ENCODE results near the gene DTNB. TPM values are rescaled to one million over a fixed set of nuclear protein-coding genes. Genes with fewer than 3 reads are reported as not detected.
"Not testable (repeated sequence)": the region's sequence is repeated elsewhere in the genome, so short reads cannot be mapped to it uniquely, and the experiment has no call there.

Gene DTNB
- total RNA-seq, 2 donors from 2014 or later = 5.0 to 6.9 TPM

DNA sequence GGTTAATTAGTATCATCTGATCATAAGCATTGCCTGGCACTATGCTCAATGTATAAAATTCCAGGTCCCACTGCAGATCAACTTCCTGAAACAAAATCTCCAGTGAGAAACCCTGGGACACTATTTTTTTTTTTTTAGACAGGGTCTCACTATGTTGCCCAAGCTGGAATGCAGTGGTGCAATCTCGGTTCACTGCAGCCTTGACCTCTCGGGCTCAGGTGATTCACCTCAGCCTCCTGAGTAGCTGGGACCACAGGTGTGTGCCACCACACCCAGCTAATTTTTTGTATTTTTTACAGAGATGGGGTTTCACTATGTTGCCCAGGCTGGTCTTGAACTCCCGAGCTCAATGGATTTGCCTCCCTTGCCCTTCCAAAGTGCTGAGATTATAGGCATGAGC, 31.1 kb downstream of the DTNB start:
- no peak for ATAC-seq
- DNase-seq = no peak
- intact Hi-C loops (cut with DNase I, micrococcal nuclease) = no loop called here

DNA sequence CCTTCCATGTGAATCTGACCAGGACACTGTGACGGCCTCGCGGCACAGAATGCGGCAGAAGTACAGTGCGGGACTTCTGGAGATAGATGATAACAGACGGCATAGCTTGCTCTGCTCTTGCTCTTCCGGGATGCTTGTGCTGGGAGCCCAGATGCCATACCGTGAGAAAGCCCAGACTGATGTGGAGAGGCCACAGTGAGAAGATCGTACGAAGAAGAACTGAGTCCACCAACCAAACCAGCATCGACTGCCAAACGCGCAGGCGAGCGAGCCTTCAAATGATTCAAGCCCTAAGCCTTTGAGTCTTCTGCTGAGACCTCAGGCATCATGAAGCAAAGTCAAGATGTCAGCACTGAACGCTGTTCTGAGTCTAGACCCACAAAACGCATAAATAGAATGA, 33.7 kb downstream of the DTNB start:
- intact Hi-C loops (cut with DNase I, micrococcal nuclease) = no loop called here
- ATAC-seq = no peak
- no peak for DNase-seq

GRCh38 chr2:25639131-25639530, 34.2 kb downstream of the DTNB start:
- intact Hi-C loops (cut with DNase I, micrococcal nuclease) = no loop called here
- DNase-seq (no peak), ATAC-seq (no peak)

- ATAC-seq (no peak), DNase-seq (no peak)
- intact Hi-C loops (cut with DNase I, micrococcal nuclease) = no loop called here
Observed at GRCh38 chr2:25635797-25636196, 37.6 kb downstream of the DTNB start.

DNA sequence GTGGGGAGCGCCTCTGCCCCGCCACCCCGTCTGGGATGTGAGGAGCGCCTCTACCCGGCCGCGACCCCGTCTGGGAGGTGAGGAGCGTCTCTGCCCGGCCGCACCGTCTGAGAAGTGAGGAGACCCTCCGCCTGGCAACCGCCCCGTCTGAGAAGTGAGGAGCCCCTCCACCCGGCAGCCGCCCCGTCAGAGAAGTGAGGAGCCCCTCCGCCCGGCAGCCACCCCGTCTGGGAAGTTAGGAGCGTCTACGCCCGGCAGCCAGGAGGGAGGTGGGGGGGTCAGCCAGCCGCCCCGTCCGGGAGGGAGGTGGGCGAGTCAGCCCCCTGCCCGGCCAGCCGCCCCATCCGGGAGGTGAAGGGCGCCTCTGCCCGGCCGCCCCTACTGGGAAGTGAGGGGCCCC, 39.6 kb downstream of the DTNB start:
- DNase-seq; intact Hi-C loops (cut with DNase I, micrococcal nuclease); ATAC-seq: not testable (repeated sequence)

DNA sequence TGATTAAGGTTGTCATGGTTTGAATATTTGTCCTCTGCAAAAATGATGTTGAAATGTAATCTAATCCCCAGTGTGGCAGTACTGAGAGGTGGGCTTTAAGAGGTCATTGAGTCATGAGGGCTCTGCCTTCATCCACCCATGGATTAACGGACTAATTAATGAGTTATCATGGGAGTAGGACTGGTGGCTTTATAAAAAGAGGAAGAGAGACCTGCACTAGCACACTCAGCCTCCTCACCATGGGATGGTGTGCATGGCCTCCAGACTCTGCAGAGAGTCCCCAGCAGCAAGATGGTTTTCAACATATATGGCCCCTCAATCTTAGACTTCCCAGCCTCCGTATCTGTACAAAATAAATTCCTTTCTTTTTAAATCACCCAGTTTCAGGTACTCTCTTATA, 41.0 kb downstream of the DTNB start:
- no peak for DNase-seq
- intact Hi-C loops (cut with DNase I, micrococcal nuclease) = no loop called here
- no peak for ATAC-seq

DNA sequence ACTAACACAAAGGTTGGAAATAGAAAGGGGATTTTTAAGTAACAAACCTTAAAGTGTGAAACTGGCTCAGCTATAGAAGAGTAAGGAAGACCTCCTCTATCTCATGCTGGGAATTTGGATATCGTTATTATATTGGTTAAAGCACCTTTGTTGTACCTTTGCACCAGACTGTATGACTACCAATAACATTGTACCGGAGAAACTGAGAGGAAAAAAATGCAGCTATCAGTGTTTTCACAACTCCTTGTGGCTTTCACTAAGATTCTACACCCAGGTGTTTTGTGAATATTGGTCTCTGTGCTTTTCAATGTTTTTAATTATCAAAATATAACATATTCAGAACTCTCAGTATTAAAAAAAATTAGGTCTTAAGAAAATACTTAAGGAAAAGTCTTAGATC, 48.7 kb downstream of the DTNB start:
- DNase-seq = no peak
- intact Hi-C loops (cut with DNase I, micrococcal nuclease) = no loop called here
- ATAC-seq = no peak

- ATAC-seq (no peak), DNase-seq (no peak)
- intact Hi-C loops (cut with DNase I, micrococcal nuclease) = no loop called here
Observed at GRCh38 chr2:25623361-25623760, 50.0 kb downstream of the DTNB start.

DNA sequence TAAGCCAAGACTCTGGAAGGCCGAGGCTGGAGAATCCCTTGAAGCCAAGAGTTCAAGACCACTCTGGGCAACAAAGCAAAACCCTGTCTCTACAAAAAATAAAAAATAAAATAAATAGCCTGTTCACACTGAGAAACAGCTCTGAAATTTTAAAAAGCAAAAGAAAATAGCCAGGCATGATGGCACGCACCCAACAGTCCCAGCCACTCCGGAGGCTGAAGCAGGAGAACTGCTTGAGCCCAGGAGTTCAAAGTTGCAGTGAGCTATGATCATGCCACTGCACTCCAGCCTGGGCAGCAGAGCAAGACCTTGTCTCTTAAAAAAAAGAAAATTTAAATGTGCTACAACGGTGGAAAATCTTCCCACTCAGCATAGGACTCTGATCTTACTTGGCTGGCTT, 52.7 kb downstream of the DTNB start:
- ATAC-seq = no peak
- intact Hi-C loops (cut with DNase I, micrococcal nuclease) = no loop called here
- no peak for DNase-seq

- ATAC-seq (no peak), DNase-seq (no peak)
- intact Hi-C loops (cut with DNase I, micrococcal nuclease) = no loop called here
Observed at GRCh38 chr2:25620077-25620476, 53.3 kb downstream of the DTNB start.

- intact Hi-C loops (cut with DNase I, micrococcal nuclease) = no loop called here
- no peak for ATAC-seq
- no peak for DNase-seq
Observed at GRCh38 chr2:25619185-25619584, 54.2 kb downstream of the DTNB start.

DNA sequence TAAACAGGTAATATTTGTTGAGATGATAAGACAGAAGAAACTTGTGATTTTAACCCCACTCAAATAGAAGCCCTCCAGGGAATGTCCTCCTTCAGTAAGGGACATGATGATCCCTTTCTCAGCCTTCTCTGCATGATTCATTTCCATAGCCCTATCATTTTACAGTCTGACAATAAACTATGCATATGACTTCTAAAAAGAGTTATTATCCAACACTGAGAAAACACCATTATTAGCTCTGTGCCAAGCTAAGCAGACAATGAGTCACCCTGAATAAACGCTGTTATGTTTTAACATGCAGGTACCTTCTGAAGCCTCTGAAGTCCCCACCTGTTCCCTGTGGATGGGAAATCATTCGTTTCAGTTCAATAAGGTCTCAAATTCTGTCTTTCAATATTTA, 54.7 kb downstream of the DTNB start:
- intact Hi-C loops (cut with DNase I, micrococcal nuclease) = no loop called here
- peak; percentile 97 for ATAC-seq

DNA sequence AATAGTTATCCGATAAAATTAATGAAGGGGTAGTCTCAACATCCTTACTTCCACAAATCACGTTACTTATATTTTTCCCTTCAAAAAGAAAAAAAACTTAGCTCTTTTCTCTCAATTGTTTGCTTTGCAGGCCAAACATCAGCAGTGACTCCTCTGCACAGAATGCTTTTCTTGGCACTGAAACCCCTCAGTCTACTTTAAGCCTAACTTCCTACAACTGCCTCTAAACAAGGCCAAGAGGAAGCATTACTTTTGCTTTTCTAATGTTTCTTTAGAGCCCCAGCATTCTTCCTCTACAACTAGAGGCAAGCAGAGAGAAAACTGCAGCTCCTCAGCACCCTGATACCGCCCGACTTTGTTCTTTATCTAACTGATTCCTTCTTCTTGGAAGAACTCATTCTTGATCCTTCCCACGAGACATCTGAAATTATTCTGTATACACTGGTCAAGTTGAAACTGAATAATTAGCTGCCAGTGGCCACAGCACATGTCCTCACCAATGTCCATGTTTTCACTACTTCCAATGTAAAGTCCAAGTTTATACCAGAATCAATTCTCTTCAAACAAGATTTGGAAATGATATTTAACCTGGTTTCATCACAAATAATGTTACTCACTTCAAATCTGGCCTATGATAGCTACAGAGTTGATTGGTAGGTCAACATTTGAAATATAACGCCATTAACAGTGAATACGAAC, 55.3 kb downstream of the DTNB start:
- DNase-seq (no peak), ATAC-seq (no peak)
- intact Hi-C loops (cut with DNase I, micrococcal nuclease) = no loop called here

More for the DNA sequence above, 54.7 kb downstream of the DTNB start:
- no peak for DNase-seq

GRCh38 chr2:25615920-25616319, 57.5 kb downstream of the DTNB start:
- DNase-seq (no peak), ATAC-seq (no peak)
- intact Hi-C loops (cut with DNase I, micrococcal nuclease) = no loop called here

GRCh38 chr2:25615386-25615785, 58.0 kb downstream of the DTNB start:
- ATAC-seq = no peak
- no peak for DNase-seq
- intact Hi-C loops (cut with DNase I, micrococcal nuclease) = no loop called here

DNA sequence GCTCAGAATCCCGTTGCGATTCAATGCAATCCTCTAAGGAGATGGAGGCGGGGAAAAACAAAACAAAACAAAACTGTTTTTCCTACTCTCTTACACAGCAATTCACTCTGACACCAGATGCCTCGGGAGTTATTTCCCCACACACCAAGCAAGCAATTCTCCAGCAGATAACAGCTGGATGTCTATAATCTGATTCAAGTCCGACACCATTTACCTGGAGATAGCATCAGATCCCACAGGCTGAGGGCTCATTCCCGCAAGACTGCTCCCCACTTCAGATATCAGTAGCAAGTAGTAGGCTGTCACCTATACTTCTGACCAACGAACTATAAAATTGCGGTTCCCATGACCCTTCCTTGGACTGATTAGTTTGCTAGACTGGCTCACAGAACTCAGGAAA, 58.7 kb downstream of the DTNB start:
- intact Hi-C loops (cut with DNase I, micrococcal nuclease) = no loop called here
- DNase-seq (no peak), ATAC-seq (no peak)

DNA sequence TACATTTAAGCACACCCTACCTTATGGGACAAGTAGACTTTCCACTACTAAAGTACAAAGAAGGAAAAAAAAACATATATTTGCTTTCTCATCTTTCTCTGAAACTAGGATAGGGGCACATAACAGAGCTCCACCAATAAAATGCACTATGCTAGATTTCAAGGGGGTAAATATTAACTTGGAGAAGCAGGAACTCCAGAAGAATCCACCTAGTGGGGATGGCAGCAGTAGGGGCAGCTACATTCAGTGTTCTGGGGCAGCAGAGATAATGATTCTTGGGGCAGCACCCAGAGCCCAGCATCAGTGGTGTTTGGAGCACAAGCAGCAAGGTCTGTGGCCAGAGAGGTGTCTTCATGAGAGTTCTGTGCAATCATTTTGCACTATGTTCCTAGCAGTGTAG, 64.7 kb downstream of the DTNB start:
- no peak for ATAC-seq
- no peak for DNase-seq
- intact Hi-C loops (cut with DNase I, micrococcal nuclease) = no loop called here

- intact Hi-C loops (cut with DNase I, micrococcal nuclease) = no loop called here
- no peak for ATAC-seq
Observed at GRCh38 chr2:25606892-25607291, 66.5 kb downstream of the DTNB start.

GRCh38 chr2:25602333-25602723, 71.0 kb downstream of the DTNB start:
- intact Hi-C loops (cut with DNase I, micrococcal nuclease) = no loop called here
- no peak for DNase-seq
- ATAC-seq = no peak

More at GRCh38 chr2:25606892-25607291, 66.5 kb downstream of the DTNB start:
- no peak for DNase-seq

DNA sequence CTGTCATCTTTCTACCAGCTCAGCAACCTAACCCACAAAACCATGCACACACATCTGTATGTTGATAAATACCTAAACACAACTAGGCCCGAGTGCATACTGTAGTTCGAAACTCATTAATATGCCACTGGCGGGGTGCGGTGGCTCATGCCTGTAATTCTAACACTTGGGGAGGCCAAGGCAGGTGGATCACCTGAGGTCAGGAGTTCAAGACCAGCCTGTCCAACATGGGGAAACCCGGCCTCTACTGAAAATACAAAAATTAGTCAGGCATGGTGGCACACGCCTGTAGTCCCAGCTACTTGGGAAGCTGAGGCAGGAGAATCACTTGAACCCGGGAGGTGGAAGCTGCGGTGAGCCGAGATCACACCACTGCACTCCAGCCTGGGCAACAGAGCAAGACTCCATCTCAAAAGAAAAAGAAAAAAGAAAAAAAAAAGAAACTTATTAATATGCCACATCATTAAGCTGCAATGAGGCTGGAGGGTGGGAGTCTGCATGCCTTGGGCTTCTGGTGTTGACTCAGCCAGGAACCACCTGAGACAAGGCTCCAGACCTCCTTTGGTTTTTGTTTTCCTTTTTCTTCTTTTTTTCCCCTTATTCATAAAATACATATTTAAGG, 71.6 kb downstream of the DTNB start:
- ATAC-seq; intact Hi-C loops (cut with DNase I, micrococcal nuclease); DNase-seq: not testable (repeated sequence)

DNA sequence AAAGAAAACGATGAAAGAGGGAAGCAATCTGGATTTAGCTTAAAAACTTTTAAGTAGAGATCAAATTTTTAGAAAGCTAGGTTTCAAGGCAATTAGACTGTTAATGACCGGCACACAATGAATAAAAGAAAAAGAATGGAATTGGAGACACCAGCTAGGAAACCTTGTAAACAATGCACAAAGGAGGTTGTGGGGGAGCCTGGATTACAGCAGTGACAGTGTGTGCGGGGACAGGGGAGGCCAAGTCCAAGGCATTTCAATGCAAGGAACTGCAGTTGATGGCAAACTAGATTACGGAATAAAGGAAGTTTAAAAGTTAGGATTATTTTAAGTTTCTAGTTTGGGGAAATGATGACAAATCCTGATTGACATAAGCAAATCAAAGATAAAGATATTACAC, 74.5 kb downstream of the DTNB start:
- DNase-seq (no peak), ATAC-seq (no peak)
- intact Hi-C loops (cut with DNase I, micrococcal nuclease) = no loop called here
